HepG2 (cell line): Measurements from ENCODE around the gene CPSF7. TPM values are rescaled to one million over a fixed set of nuclear protein-coding genes. Genes with fewer than 3 reads are reported as not detected.

Experiments used
- ARID2 ChIP-seq: sonication (generic); formaldehyde crosslinking; IDR thresholded peaks from 2 replicates; pipeline ENCODE4 v1.8.1; 2022; ENCODE audit warnings: mild to moderate bottlenecking, missing genetic modification reagents, borderline replicate concordance
- ARNT ChIP-seq: fragments of 450-650 bp; IDR thresholded peaks from 2 replicates; pipeline ENCODE4 v1.6.1; 2017
- CENPT ChIP-seq: sonication (generic); formaldehyde crosslinking; IDR thresholded peaks from 2 replicates; pipeline ENCODE4 v1.8.0; 2022; ENCODE audit warnings: low read depth, mild to moderate bottlenecking, moderate library complexity, missing genetic modification reagents
- GATA4 ChIP-seq: sonication (generic); IDR thresholded peaks from 2 replicates; pipeline ENCODE4 v1.6.1; 2016; ENCODE audit warnings: antibody characterized with exemption, low read depth, borderline replicate concordance
- GATAD2A ChIP-seq: IDR thresholded peaks from 2 replicates; pipeline ENCODE4 v1.6.1; 2016
- GLI4 ChIP-seq: sonication (generic); formaldehyde crosslinking; IDR thresholded peaks from 2 replicates; pipeline ENCODE4 v1.5.1; 2020; ENCODE audit warnings: missing genetic modification reagents, mild to moderate bottlenecking, moderate library complexity, borderline replicate concordance
- JARID2 ChIP-seq: sonication (generic); formaldehyde crosslinking; IDR thresholded peaks from 2 replicates; pipeline ENCODE4 v1.8.1; 2023; ENCODE audit warnings: missing genetic modification reagents, inconsistent platforms; ENCODE audit not compliant: insufficient replicate concordance
- PHF20 ChIP-seq: sonication (generic); formaldehyde crosslinking; IDR thresholded peaks from 2 replicates; pipeline ENCODE4 v1.5.0; 2020; ENCODE audit warnings: mild to moderate bottlenecking, missing genetic modification reagents
- POGZ ChIP-seq: sonication (generic); formaldehyde crosslinking; IDR thresholded peaks from 2 replicates; pipeline ENCODE4 v1.4.0; 2020; ENCODE audit warnings: mild to moderate bottlenecking, missing genetic modification reagents
- RARA ChIP-seq: IDR thresholded peaks from 2 replicates; pipeline ENCODE4 v1.6.1; 2016; ENCODE audit warnings: missing genetic modification reagents, missing compliant biosample characterization
- SP140L ChIP-seq: sonication (generic); formaldehyde crosslinking; IDR thresholded peaks from 2 replicates; pipeline ENCODE4 v1.4.0; 2020; ENCODE audit warnings: missing genetic modification reagents, borderline replicate concordance
- SRF ChIP-seq: IDR thresholded peaks from 2 replicates; pipeline ENCODE4 v1.6.1; 2011; ENCODE audit warnings: mild to moderate bottlenecking, low read depth, low read length, moderate library complexity
- STAT6 ChIP-seq: sonication (generic); formaldehyde crosslinking; IDR thresholded peaks from 2 replicates; pipeline ENCODE4 v1.4.0; 2020; ENCODE audit warnings: missing genetic modification reagents, mild to moderate bottlenecking, borderline replicate concordance
- ZBED4 ChIP-seq: sonication (generic); formaldehyde crosslinking; IDR thresholded peaks from 2 replicates; pipeline ENCODE4 v1.4.0; 2020; ENCODE audit warnings: missing genetic modification reagents, borderline replicate concordance
- ZNF343 ChIP-seq: sonication (generic); formaldehyde crosslinking; IDR thresholded peaks from 2 replicates; pipeline ENCODE4 v1.4.0; 2020; ENCODE audit warnings: mild to moderate bottlenecking, missing genetic modification reagents
- ZNF644 ChIP-seq: IDR thresholded peaks from 2 replicates; pipeline ENCODE4 v1.6.1; 2016; ENCODE audit warnings: low read depth
- polyA plus RNA-seq, 8 experiments: library from polyadenylated mRNA; depleted of rRNA in 3 of 8; stranded (reverse) in 7 of 8; unstranded in 1 of 8; fragments of >200 nt; fragmentation: Illumina TruSeq in 4 of 8; extraction: Trizol in 4 of 8; gene quantifications; 2 replicates each; pipeline versions ENCODE4 v1.2.1 to v1.2.3, GENCODE V29; 2011 to 2016; ENCODE audit warnings: low read depth in 4 of 8, missing spikeins in 1 of 8, mixed read lengths in 1 of 8; ENCODE audit not compliant: insufficient read depth in 1 of 8
- total RNA-seq, 5 experiments: library from RNA; depleted of rRNA; stranded (reverse); fragments of >200 nt; fragmentation: Illumina TruSeq; extraction: Trizol; gene quantifications; 2 replicates each; pipeline ENCODE4 v1.2.3, GENCODE V29; 2016; ENCODE audit warnings: low read depth in 1 of 5
- TF ChIP-seq, protein P1 (sequence below): sonication (generic); formaldehyde crosslinking; IDR thresholded peaks from 2 replicates; pipeline ENCODE4 v1.4.0; 2020; ENCODE audit warnings: missing genetic modification reagents, borderline replicate concordance
- TF ChIP-seq, protein P2 (sequence below): sonication (generic); formaldehyde crosslinking; IDR thresholded peaks from 2 replicates; pipeline ENCODE4 v1.8.0; 2022; ENCODE audit warnings: missing genetic modification reagents, mild to moderate bottlenecking, borderline replicate concordance

Gene CPSF7
- total and polyA plus RNA-seq, 2 of the 13 experiments (the other 11 are each of a cell fraction or from before 2014, with no cell fraction given), result 34.1 to 36.8 TPM

DNA sequence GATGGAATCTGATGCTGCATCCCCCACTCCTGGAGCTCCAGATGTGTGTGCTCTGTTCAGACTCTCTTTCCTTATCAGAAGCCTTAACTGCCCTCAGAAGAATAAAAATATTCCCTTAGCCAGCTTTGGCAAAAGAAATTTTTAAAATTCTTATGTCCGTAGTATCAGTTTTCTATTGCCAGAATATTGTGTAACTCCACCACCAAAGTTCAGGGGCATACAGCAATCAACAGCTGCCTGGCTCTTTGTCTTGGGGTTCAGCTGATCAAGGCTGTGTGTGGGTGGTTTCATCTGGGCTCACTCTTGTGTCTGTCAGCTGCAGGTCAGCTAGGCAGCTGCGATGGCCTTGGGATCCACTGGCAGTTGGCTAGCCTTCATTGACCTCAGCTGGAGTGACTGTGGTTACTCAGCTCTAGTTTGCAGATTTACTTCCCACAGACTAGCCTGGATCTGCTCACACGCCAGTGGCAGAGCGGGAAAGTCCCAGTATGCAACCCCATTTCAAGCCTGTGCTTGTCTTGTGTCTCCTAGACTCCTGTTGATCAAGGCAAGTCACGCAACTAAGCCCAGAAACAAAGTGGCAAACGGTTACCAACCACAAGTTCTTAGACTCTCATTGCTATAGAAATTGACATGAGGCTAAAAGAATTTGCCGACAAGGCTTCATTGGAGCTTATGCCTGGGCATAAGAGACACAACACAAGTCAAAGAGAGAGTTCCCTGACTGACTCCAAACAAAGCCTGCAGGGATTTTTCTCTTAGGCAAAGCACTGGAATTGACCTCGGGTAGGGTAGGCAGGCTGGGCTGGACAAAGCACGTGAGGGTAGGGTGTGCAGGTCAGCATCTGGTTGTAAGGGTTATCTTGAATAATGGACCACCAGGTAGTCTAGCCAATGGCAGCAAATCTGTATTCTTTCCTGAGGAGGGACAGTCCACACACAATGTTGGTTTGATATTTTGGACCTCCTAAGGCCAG is 60.1 kb downstream of the CPSF7 start (continued):
- no peak for TF ChIP-seq SP140L (CRISPR knock-in tag)
- peak; percentile 80 for TF ChIP-seq RARA (CRISPR knock-in tag)
- no peak for TF ChIP-seq ARNT
- no peak for TF ChIP-seq CENPT (CRISPR knock-in tag)
- TF ChIP-seq GATAD2A (CRISPR knock-in tag), result peak; percentile 61; the same call in 1 of the 2 replicates
- 0 out of 2 replicates have a peak, but pooled peaks have one; percentile 32 for TF ChIP-seq ZNF343 (CRISPR knock-in tag)
- TF ChIP-seq, protein P1, sequence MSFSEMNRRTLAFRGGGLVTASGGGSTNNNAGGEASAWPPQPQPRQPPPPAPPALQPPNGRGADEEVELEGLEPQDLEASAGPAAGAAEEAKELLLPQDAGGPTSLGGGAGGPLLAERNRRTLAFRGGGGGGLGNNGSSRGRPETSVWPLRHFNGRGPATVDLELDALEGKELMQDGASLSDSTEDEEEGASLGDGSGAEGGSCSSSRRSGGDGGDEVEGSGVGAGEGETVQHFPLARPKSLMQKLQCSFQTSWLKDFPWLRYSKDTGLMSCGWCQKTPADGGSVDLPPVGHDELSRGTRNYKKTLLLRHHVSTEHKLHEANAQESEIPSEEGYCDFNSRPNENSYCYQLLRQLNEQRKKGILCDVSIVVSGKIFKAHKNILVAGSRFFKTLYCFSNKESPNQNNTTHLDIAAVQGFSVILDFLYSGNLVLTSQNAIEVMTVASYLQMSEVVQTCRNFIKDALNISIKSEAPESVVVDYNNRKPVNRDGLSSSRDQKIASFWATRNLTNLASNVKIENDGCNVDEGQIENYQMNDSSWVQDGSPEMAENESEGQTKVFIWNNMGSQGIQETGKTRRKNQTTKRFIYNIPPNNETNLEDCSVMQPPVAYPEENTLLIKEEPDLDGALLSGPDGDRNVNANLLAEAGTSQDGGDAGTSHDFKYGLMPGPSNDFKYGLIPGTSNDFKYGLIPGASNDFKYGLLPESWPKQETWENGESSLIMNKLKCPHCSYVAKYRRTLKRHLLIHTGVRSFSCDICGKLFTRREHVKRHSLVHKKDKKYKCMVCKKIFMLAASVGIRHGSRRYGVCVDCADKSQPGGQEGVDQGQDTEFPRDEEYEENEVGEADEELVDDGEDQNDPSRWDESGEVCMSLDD (CRISPR knock-in tag), result peak; percentile 86
- no peak for TF ChIP-seq SRF
- peak; percentile 92 for TF ChIP-seq ZNF644 (CRISPR knock-in tag)
- TF ChIP-seq GATA4, result no peak
- TF ChIP-seq STAT6, result no peak
- no peak for TF ChIP-seq ARID2 (CRISPR knock-in tag)
- 0 out of 2 replicates have a peak, but pooled peaks have one; percentile 30 for TF ChIP-seq ZBED4 (CRISPR knock-in tag)
- TF ChIP-seq POGZ (CRISPR knock-in tag), result 0 out of 2 replicates have a peak, but pooled peaks have one; percentile 53
- no peak for TF ChIP-seq JARID2 (CRISPR knock-in tag)
- no peak for TF ChIP-seq PHF20 (CRISPR knock-in tag)
- no peak for TF ChIP-seq GLI4 (CRISPR knock-in tag)
- TF ChIP-seq, protein P2, sequence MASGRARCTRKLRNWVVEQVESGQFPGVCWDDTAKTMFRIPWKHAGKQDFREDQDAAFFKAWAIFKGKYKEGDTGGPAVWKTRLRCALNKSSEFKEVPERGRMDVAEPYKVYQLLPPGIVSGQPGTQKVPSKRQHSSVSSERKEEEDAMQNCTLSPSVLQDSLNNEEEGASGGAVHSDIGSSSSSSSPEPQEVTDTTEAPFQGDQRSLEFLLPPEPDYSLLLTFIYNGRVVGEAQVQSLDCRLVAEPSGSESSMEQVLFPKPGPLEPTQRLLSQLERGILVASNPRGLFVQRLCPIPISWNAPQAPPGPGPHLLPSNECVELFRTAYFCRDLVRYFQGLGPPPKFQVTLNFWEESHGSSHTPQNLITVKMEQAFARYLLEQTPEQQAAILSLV (CRISPR knock-in tag), result no peak
